Keratinocyte (primary cell): ENCODE measurements around the gene PCP2. TPM values are rescaled to one million over a fixed set of nuclear protein-coding genes. Genes with fewer than 3 reads are reported as not detected.
A peak's percentile ranks its signal among the peaks of the same experiment; 100 is the strongest.

ENCODE experiments used
- DNase-seq: peaks from one replicate; pipeline ENCODE4 v3.0.0-alpha.2; 2011; ENCODE audit warnings: low read depth, missing footprints, low spot score
- FAIRE-seq: peaks from 2 replicates; lab custom pipeline; 2011; peaks lifted over from hg19 to GRCh38; lab: Jason Lieb, UNC
- H2AFZ ChIP-seq: 2 replicates; pipeline ENCODE4 v1.6.0; 2012; ENCODE audit warnings: low read length, control low read depth, inconsistent platforms; ENCODE audit not compliant: control insufficient read depth
- H3K27ac ChIP-seq: 2 replicates; pipeline ENCODE4 v1.5.1; 2011; ENCODE audit warnings: low read length; ENCODE audit not compliant: control insufficient read depth, insufficient read depth
- H3K27me3 ChIP-seq: 3 replicates; pipeline ENCODE4 v1.6.0; 2011; ENCODE audit warnings: low read length; ENCODE audit not compliant: control insufficient read depth, insufficient read depth; ENCODE audit errors: extremely low read depth
- H3K36me3 ChIP-seq, 2 experiments: 2 replicates in 1 of 2; 3 replicates in 1 of 2; pipeline ENCODE4 v1.5.1; 2011; ENCODE audit warnings: low read length in 2 of 2, mild to moderate bottlenecking in 1 of 2; ENCODE audit not compliant: control insufficient read depth in 2 of 2, insufficient read depth in 2 of 2; ENCODE audit errors: extremely low read depth in 1 of 2
- H3K4me1 ChIP-seq: 3 replicates; pipeline ENCODE4 v1.5.1; 2011; ENCODE audit warnings: low read length; ENCODE audit not compliant: control insufficient read depth, insufficient read depth; ENCODE audit errors: extremely low read depth
- H3K4me2 ChIP-seq: 3 replicates; pipeline ENCODE4 v1.6.0; 2011; ENCODE audit warnings: low read depth, low read length; ENCODE audit not compliant: control insufficient read depth, insufficient read depth; ENCODE audit errors: extremely low read depth
- H3K4me3 ChIP-seq, 3 experiments: fragments of 200-600 bp in 1 of 3; sonication (generic) in 1 of 3; 2 replicates in 2 of 3; 3 replicates in 1 of 3; pipeline ENCODE4 v1.5.1; 2011 to 2016; ENCODE audit warnings: low read length in 3 of 3, mild to moderate bottlenecking in 3 of 3, control low read depth in 2 of 3, inconsistent platforms in 1 of 3, low read depth in 1 of 3, mixed read lengths in 1 of 3, mixed run types in 1 of 3, moderate library complexity in 1 of 3; ENCODE audit not compliant: control insufficient read depth in 2 of 3, insufficient read depth in 2 of 3; ENCODE audit errors: extremely low read depth in 1 of 3
- H3K79me2 ChIP-seq: 2 replicates; pipeline ENCODE4 v1.6.0; 2012; ENCODE audit warnings: low read length; ENCODE audit not compliant: control insufficient read depth, insufficient read depth
- H3K9ac ChIP-seq: 3 replicates; pipeline ENCODE4 v1.6.0; 2011; ENCODE audit warnings: low read length; ENCODE audit not compliant: control insufficient read depth, insufficient read depth; ENCODE audit errors: extremely low read depth
- H3K9me1 ChIP-seq: 3 replicates; pipeline ENCODE4 v1.6.0; 2011; ENCODE audit warnings: low read length; ENCODE audit not compliant: control insufficient read depth, insufficient read depth; ENCODE audit errors: extremely low read depth
- H3K9me3 ChIP-seq: 2 replicates; pipeline ENCODE4 v1.5.1; 2012; ENCODE audit warnings: low read depth, low read length; ENCODE audit not compliant: control insufficient read depth
- H4K20me1 ChIP-seq: 3 replicates; pipeline ENCODE4 v1.6.0; 2011; ENCODE audit warnings: low read length; ENCODE audit not compliant: control insufficient read depth, insufficient read depth; ENCODE audit errors: extremely low read depth
- CTCF ChIP-seq, 3 experiments: IDR thresholded peaks in 1 of 3; conservative IDR thresholded peaks in 1 of 3; optimal IDR thresholded peaks in 1 of 3; 2 replicates in 2 of 3; 3 replicates in 1 of 3; pipeline versions ENCODE3 to v1.5.1; 2011; ENCODE audit warnings: low read length in 3 of 3, mild to moderate bottlenecking in 3 of 3, moderate library complexity in 2 of 3, control low read depth in 1 of 3, inconsistent platforms in 1 of 3; ENCODE audit not compliant: insufficient read depth in 2 of 3; ENCODE audit errors: extremely low read depth in 1 of 3
- EZH2 ChIP-seq: IDR thresholded peaks from one replicate; pipeline ENCODE4 v1.6.1; 2012; ENCODE audit warnings: inconsistent platforms, mild to moderate bottlenecking, low read length, moderate library complexity
- dilution Hi-C: fragments of 300-500 bp; cut with MboI; formaldehyde crosslinking; loops from one replicate; pipeline ENCODE4 v1.7.0; 2020; ENCODE audit warnings: low sequenced_read_pairs; ENCODE audit not compliant: extremely low pct_ligation_motif_present
- polyA plus RNA-seq, 5 experiments: library from polyadenylated mRNA; depleted of rRNA in 3 of 5; stranded (reverse) in 3 of 5; stranded (forward) in 1 of 5; unstranded in 1 of 5; fragments of >200 nt; gene quantifications; 1 replicate in 1 of 5; 2 replicates in 3 of 5; 3 replicates in 1 of 5; pipeline versions ENCODE4 v1.2.1 to v1.2.3, GENCODE V29; 2011 to 2012; ENCODE audit warnings: missing spikeins in 2 of 5, low read depth in 1 of 5, low replicate concordance in 1 of 5

Gene PCP2
- polyA plus RNA-seq, 1 donor (not counting 4 experiments of a cell fraction or from before 2014, with no cell fraction given), result not detected

GRCh38 chr19:7677669-7678311, 44.3 kb upstream of the PCP2 start:
- H4K20me1 ChIP-seq, result no peaks in the 10 kb centered on the region
- DNase-seq (no peak), FAIRE-seq (no peak)
- no peak overlapping the region for H3K27ac ChIP-seq
- peaks cover 0 to 5% of the 10 kb centered on the region in 2 experiments for H3K36me3 ChIP-seq
- peaks cover 7% of the 10 kb centered on the region for H3K4me1 ChIP-seq
- H3K9me3 ChIP-seq, result no peaks in the 10 kb centered on the region
- peaks cover 16% of the 10 kb centered on the region for H3K79me2 ChIP-seq
- no peaks in the 10 kb centered on the region for H3K9me1 ChIP-seq
- no peak overlapping the region for H3K4me2 ChIP-seq
- TF ChIP-seq CTCF (optimal IDR thresholded peaks at IDR 0.05 in 1 of 3, IDR thresholded peaks at IDR 0.05 in 1 of 3, conservative IDR thresholded peaks at IDR 0.05 in 1 of 3; ENCODE audit: extremely low read depth in 1 of 3, insufficient read depth in 2 of 3, low read length in 3 of 3), result peak in 1 of 3 experiments; percentile 8
- no peak for TF ChIP-seq EZH2
- peaks cover 9% of the 10 kb centered on the region for H3K27me3 ChIP-seq
- H3K4me3 ChIP-seq, result no peak overlapping the region
- H3K9ac ChIP-seq, result no peak overlapping the region
- dilution Hi-C loops, result no loop called here
- no peak overlapping the region for H2AFZ ChIP-seq

- no peaks in the 10 kb centered on the region for H4K20me1 ChIP-seq
- H3K27ac ChIP-seq, result no peak within 1 kb of the TSS
- peaks cover 5% of the 10 kb centered on the region for H3K4me1 ChIP-seq
- dilution Hi-C loops, result no loop called here
- DNase-seq, result no peak
- H2AFZ ChIP-seq, result no peak within 1 kb of the TSS
- no peak within 1 kb of the TSS for H3K9ac ChIP-seq
- peaks cover 8% of the 10 kb centered on the region for H3K79me2 ChIP-seq
- FAIRE-seq, result no peak
- H3K9me3 ChIP-seq, result no peaks in the 10 kb centered on the region
- no peak within 1 kb of the TSS for H3K4me3 ChIP-seq
- H3K4me2 ChIP-seq, result no peak within 1 kb of the TSS
- H3K27me3 ChIP-seq, result peaks cover 9% of the 10 kb centered on the region
- H3K9me1 ChIP-seq, result no peaks in the 10 kb centered on the region
- no peak for TF ChIP-seq EZH2
- no peak for TF ChIP-seq CTCF (optimal IDR thresholded peaks at IDR 0.05 in 1 of 3, IDR thresholded peaks at IDR 0.05 in 1 of 3, conservative IDR thresholded peaks at IDR 0.05 in 1 of 3; ENCODE audit: extremely low read depth in 1 of 3, insufficient read depth in 2 of 3, low read length in 3 of 3)
- no peaks in the 10 kb centered on the region for H3K36me3 ChIP-seq
These were observed 43.3 kb upstream of the PCP2 start, which contains the start of gene MCEMP1 for GRCh38 chr19:7676854-7677253. Gene MCEMP1, plus strand, starts transcription at chr19:7677090. Its CDS starts 31 bp downstream, at chr19:7677121.
